GM23338 (cell line): ENCODE measurements around the gene OPRL1. TPM values are rescaled to one million over a fixed set of nuclear protein-coding genes. Genes with fewer than 3 reads are reported as not detected.

Experiments used
- ATAC-seq: fragments of 200-7000 bp; cut with Tn5 transposase; 3 replicates; pipeline ENCODE4 v1.9.1; 2020
- DNase-seq: peaks from one replicate; pipeline ENCODE4 v3.0.0-alpha.2; 2015; ENCODE audit warnings: low spot score
- H2AFZ ChIP-seq: fragments of 200-600 bp; sonication (generic); 2 replicates; pipeline ENCODE4 v1.8.0; 2016; ENCODE audit warnings: antibody characterized with exemption, mild to moderate bottlenecking, moderate library complexity
- H3F3A ChIP-seq: fragments of 200-600 bp; sonication (generic); replicated peaks from 2 replicates; pipeline ENCODE4 v1.8.0; 2017; ENCODE audit warnings: antibody characterized with exemption, mixed run types, low read depth
- H3K27ac ChIP-seq: fragments of 200-600 bp; sonication (generic); 2 replicates; pipeline ENCODE4 v1.6.1; 2016; ENCODE audit warnings: low read depth
- H3K27me3 ChIP-seq: fragments of 200-600 bp; sonication (generic); 2 replicates; pipeline ENCODE4 v1.8.0; 2016; ENCODE audit warnings: mild to moderate bottlenecking, mixed run types, moderate library complexity; ENCODE audit not compliant: insufficient read depth
- H3K36me3 ChIP-seq: fragments of 200-600 bp; sonication (generic); 2 replicates; pipeline ENCODE4 v1.8.0; 2016; ENCODE audit warnings: mild to moderate bottlenecking; ENCODE audit not compliant: insufficient read depth
- H3K4me1 ChIP-seq: fragments of 200-600 bp; sonication (generic); 2 replicates; pipeline ENCODE4 v1.8.0; 2016; ENCODE audit warnings: mild to moderate bottlenecking, moderate library complexity; ENCODE audit not compliant: insufficient read depth
- H3K4me2 ChIP-seq: fragments of 200-600 bp; sonication (generic); 2 replicates; pipeline ENCODE4 v1.7.1; 2017; ENCODE audit warnings: mixed run types
- H3K4me3 ChIP-seq: fragments of 200-600 bp; sonication (generic); 2 replicates; pipeline ENCODE4 v1.6.1; 2016; ENCODE audit warnings: mixed run types
- H3K79me2 ChIP-seq: fragments of 200-600 bp; sonication (generic); replicated peaks from 2 replicates; pipeline ENCODE4 v1.8.0; 2017; ENCODE audit warnings: mild to moderate bottlenecking; ENCODE audit not compliant: insufficient read depth
- H3K9me2 ChIP-seq: fragments of 200-600 bp; sonication (generic); 2 replicates; pipeline ENCODE4 v1.8.0; 2017; ENCODE audit not compliant: insufficient read depth
- H4K20me1 ChIP-seq: fragments of 200-600 bp; sonication (generic); replicated peaks from 2 replicates; pipeline ENCODE4 v1.8.0; 2017; ENCODE audit warnings: mild to moderate bottlenecking; ENCODE audit not compliant: insufficient read depth
- H3K27ac Mint-ChIP-seq: 2 replicates; pipeline ENCODE4 v1.8.0; 2020; ENCODE audit warnings: inconsistent platforms, mild to moderate bottlenecking, moderate library complexity, mixed read lengths
- H3K27me3 Mint-ChIP-seq: 3 replicates; pipeline ENCODE4 v1.8.0; 2022; ENCODE audit warnings: low read depth, mild to moderate bottlenecking, moderate library complexity, mixed read lengths, inconsistent platforms; ENCODE audit not compliant: insufficient read depth, poor library complexity
- H3K36me3 Mint-ChIP-seq: 3 replicates; pipeline ENCODE4 v1.8.0; 2021; ENCODE audit warnings: low read depth, mild to moderate bottlenecking, inconsistent platforms, moderate library complexity, mixed read lengths
- H3K4me1 Mint-ChIP-seq: 3 replicates; pipeline ENCODE4 v1.8.0; 2020; ENCODE audit warnings: mild to moderate bottlenecking, inconsistent platforms, mixed read lengths
- H3K4me3 Mint-ChIP-seq: 3 replicates; pipeline ENCODE4 v1.8.0; 2021; ENCODE audit warnings: moderate library complexity, mild to moderate bottlenecking, inconsistent platforms, mixed read lengths
- H3K9me3 Mint-ChIP-seq: 3 replicates; pipeline ENCODE4 v1.8.0; 2020; ENCODE audit warnings: moderate library complexity, mild to moderate bottlenecking, inconsistent platforms, mixed read lengths
- CREB1 ChIP-seq: fragments of 250-450 bp; sonication (Bioruptor Pico); IDR thresholded peaks from 2 replicates; pipeline ENCODE4 v1.5.0; 2020; ENCODE audit warnings: low read depth, mild to moderate bottlenecking, moderate library complexity
- CTCF ChIP-seq, 2 experiments: fragments of 200-600 bp in 1 of 2; sonication (generic) in 1 of 2; conservative IDR thresholded peaks; 2 replicates each; pipeline versions ENCODE4 v1.5.1 to v1.6.1; 2016 to 2017; ENCODE audit warnings: antibody characterized with exemption in 2 of 2, low read depth in 2 of 2, mild to moderate bottlenecking in 2 of 2, moderate library complexity in 1 of 2
- ETS1 ChIP-seq: IDR thresholded peaks from 2 replicates; pipeline ENCODE4 v1.6.1; 2016; ENCODE audit warnings: antibody characterized with exemption
- EZH2 ChIP-seq: fragments of 200-600 bp; sonication (generic); IDR thresholded peaks from one replicate; pipeline ENCODE4 v1.8.0; 2017; ENCODE audit warnings: antibody characterized with exemption, mild to moderate bottlenecking, low read depth; ENCODE audit not compliant: unreplicated experiment
- EZH2phosphoT487 ChIP-seq: fragments of 200-600 bp; sonication (generic); IDR thresholded peaks from one replicate; pipeline ENCODE4 v1.8.1; 2018; ENCODE audit warnings: antibody characterized with exemption; ENCODE audit not compliant: unreplicated experiment
- JUNB ChIP-seq: IDR thresholded peaks from one replicate; pipeline ENCODE4 v1.6.1; 2016; ENCODE audit warnings: antibody characterized with exemption; ENCODE audit not compliant: unreplicated experiment
- NANOG ChIP-seq: IDR thresholded peaks from 2 replicates; pipeline ENCODE4 v1.6.1; 2016; ENCODE audit warnings: antibody characterized with exemption, borderline replicate concordance
- POLR2AphosphoS5 ChIP-seq: IDR thresholded peaks from 2 replicates; pipeline ENCODE4 v1.6.1; 2016; ENCODE audit warnings: antibody characterized with exemption, low read depth
- STAT1 ChIP-seq: IDR thresholded peaks from one replicate; pipeline ENCODE4 v1.6.1; 2016; ENCODE audit warnings: antibody characterized with exemption; ENCODE audit not compliant: unreplicated experiment
- ZNF114 ChIP-seq: fragments of 250-450 bp; sonication (Bioruptor Pico); IDR thresholded peaks from 2 replicates; pipeline ENCODE4 v1.5.0; 2020; ENCODE audit warnings: mild to moderate bottlenecking, moderate library complexity
- ZNF331 ChIP-seq: fragments of 250-450 bp; sonication (Bioruptor Pico); IDR thresholded peaks from 2 replicates; pipeline ENCODE4 v1.5.0; 2020; ENCODE audit warnings: low read depth, mild to moderate bottlenecking, moderate library complexity
- ZNF462 ChIP-seq: fragments of 250-450 bp; sonication (Bioruptor Pico); IDR thresholded peaks from 2 replicates; pipeline ENCODE4 v1.5.0; 2020; ENCODE audit warnings: mild to moderate bottlenecking, moderate library complexity
- polyA plus RNA-seq: library from polyadenylated mRNA; unstranded; fragments of >200 nt; fragmentation: Nextera tagmentation; extraction: Ambion mirVana; gene quantifications from 2 replicates; pipeline ENCODE4 v1.2.1, GENCODE V29; 2016
- total RNA-seq: library from RNA; depleted of rRNA; stranded (reverse); fragments of >200 nt; shearing (Covaris generic); gene quantifications from 2 replicates; pipeline ENCODE4 v1.2.3, GENCODE V29; 2014

Gene OPRL1
- total and polyA plus RNA-seq, 2 experiments from 2014 or later: 0.27 to 1.1 TPM

- Histone ChIP-seq H3F3A (no peaks in the 10 kb centered on the region), H3K4me3 (no peak overlapping the region), H3K9me2 (no peaks in the 10 kb centered on the region), H4K20me1 (no peaks in the 10 kb centered on the region), H3K27me3 (no peaks in the 10 kb centered on the region), H3K4me2 (no peak overlapping the region), H3K27ac (no peak overlapping the region), H3K4me1 (no peaks in the 10 kb centered on the region), H3K79me2 (no peaks in the 10 kb centered on the region), H3K36me3 (no peaks in the 10 kb centered on the region), H2AFZ (no peak overlapping the region)
- ATAC-seq (no peak), DNase-seq (peak; percentile 1)
- Mint-ChIP-seq H3K9me3 (no peaks in the 10 kb centered on the region), H3K4me3 (no peak overlapping the region), H3K27me3 (peaks cover 4% of the 10 kb centered on the region), H3K36me3 (no peaks in the 10 kb centered on the region), H3K27ac (no peak overlapping the region), H3K4me1 (no peaks in the 10 kb centered on the region; the same call in 2 of the 3 replicates)
- TF ChIP-seq EZH2phosphoT487: no peak
- TF ChIP-seq ZNF331 (CRISPR knock-in tag): no peak
- no peak for TF ChIP-seq POLR2AphosphoS5
- no peak for TF ChIP-seq STAT1
These were observed 33.0 kb downstream of the OPRL1 start for GRCh38 chr20:64112691-64113443.

- no peaks in the 10 kb centered on the region for H3K36me3 Mint-ChIP-seq
- TF ChIP-seq EZH2 (no peak), NANOG (no peak), ZNF331 (CRISPR knock-in tag) (no peak), POLR2AphosphoS5 (no peak), JUNB (no peak), ETS1 (no peak), CTCF (conservative IDR thresholded peaks at IDR 0.05; ENCODE audit: low read depth in 2 of 2) (no peak), ZNF114 (CRISPR knock-in tag) (no peak), CREB1 (CRISPR knock-in tag) (no peak), STAT1 (no peak), ZNF462 (CRISPR knock-in tag) (no peak), EZH2phosphoT487 (no peak)
These were observed 33.5 kb downstream of the OPRL1 start for GRCh38 chr20:64113444-64113775.

More at GRCh38 chr20:64113444-64113775, 33.5 kb downstream of the OPRL1 start:
- H3K4me3 ChIP-seq: no peak overlapping the region
- Mint-ChIP-seq H3K27ac (no peak overlapping the region), H3K27me3 (peaks cover 4% of the 10 kb centered on the region), H3K4me3 (no peak overlapping the region), H3K4me1 (no peaks in the 10 kb centered on the region), H3K9me3 (no peaks in the 10 kb centered on the region)
- H3K9me2 ChIP-seq: no peaks in the 10 kb centered on the region
- no peaks in the 10 kb centered on the region for H4K20me1 ChIP-seq
- H2AFZ ChIP-seq: no peak overlapping the region
- no peaks in the 10 kb centered on the region for H3K79me2 ChIP-seq
- no peaks in the 10 kb centered on the region for H3K27me3 ChIP-seq
- no peaks in the 10 kb centered on the region for H3K4me1 ChIP-seq
- no peak overlapping the region for H3K4me2 ChIP-seq
- H3K36me3 ChIP-seq: no peaks in the 10 kb centered on the region
- no peaks in the 10 kb centered on the region for H3F3A ChIP-seq
- no peak for DNase-seq
- ATAC-seq: no peak
- no peak overlapping the region for H3K27ac ChIP-seq
